Middle frontal gyrus (tissue), 1 donor: ENCODE measurements around the gene FAM110D.

Source experiments
- DNase-seq: peaks from one replicate; pipeline ENCODE4 v3.0.0-alpha.2; 2015; ENCODE audit warnings: low spot score; ENCODE audit errors: extremely low spot score

The FAM110D gene

GRCh38 chr1:26158908-26159742 is at the start of gene FAM110D:
Gene FAM110D, plus strand, starts transcription at chr1:26159079. Its CDS starts 2,213 bp downstream, at chr1:26161292.
- DNase-seq: no peak

GRCh38 chr1:26109229-26110164 is 49.4 kb upstream of the FAM110D start:
- DNase-seq: no peak

- peak; percentile 77 for DNase-seq
Measured at GRCh38 chr1:26110731-26111529, 47.9 kb upstream of the FAM110D start.

GRCh38 chr1:26111530-26112406 is 47.1 kb upstream of the FAM110D start, which contains the start of gene PDIK1L:
Gene PDIK1L, plus strand, starts transcription at chr1:26111824. Its CDS starts 2,485 bp downstream, at chr1:26114309.
- peak; percentile 77 for DNase-seq

GRCh38 chr1:26112407-26112775 is 46.5 kb upstream of the FAM110D start:
- no peak for DNase-seq

GRCh38 chr1:26114165-26114927 is 44.5 kb upstream of the FAM110D start:
- no peak for DNase-seq

- DNase-seq: no peak
Measured at GRCh38 chr1:26119892-26120608, 38.8 kb upstream of the FAM110D start.

GRCh38 chr1:26121854-26122773 is 36.8 kb upstream of the FAM110D start:
- DNase-seq: no peak

GRCh38 chr1:26122988-26123973 is 35.6 kb upstream of the FAM110D start:
- DNase-seq: no peak

- no peak for DNase-seq
Measured at GRCh38 chr1:26124418-26125331, 34.2 kb upstream of the FAM110D start.

- DNase-seq: no peak
Measured at GRCh38 chr1:26125382-26125781, 33.5 kb upstream of the FAM110D start.

- no peak for DNase-seq
Measured at GRCh38 chr1:26125946-26126320, 32.9 kb upstream of the FAM110D start.

GRCh38 chr1:26126321-26127084 is 32.4 kb upstream of the FAM110D start:
- no peak for DNase-seq

GRCh38 chr1:26127235-26128163 is 31.4 kb upstream of the FAM110D start:
- no peak for DNase-seq
